ENCODE measurements around the gene IPO7.
"Not testable (repeated sequence)": the region's sequence is repeated elsewhere in the genome, so short reads cannot be mapped to it uniquely, and the experiment has no call there.

IPO7 gene

GRCh38 chr11:9384535-9385326, at the start of gene IPO7:
Gene IPO7 (plus strand): TSS chr11:9384652. CDS start chr11:9384764, 112 bp downstream.
- DNase-seq (ENCODE audit: low read depth in 1 of 2, low spot score in 1 of 2): peak; percentile 68 to 80

- DNase-seq (ENCODE audit: low read depth in 1 of 2, low spot score in 1 of 2): no peak
These were observed 42.7 kb upstream of the IPO7 start for GRCh38 chr11:9341638-9342178.

GRCh38 chr11:9344061-9344680, 40.3 kb upstream of the IPO7 start:
- DNase-seq (ENCODE audit: low read depth in 1 of 2, low spot score in 1 of 2): no peak

- no peak for DNase-seq (ENCODE audit: low read depth in 1 of 2, low spot score in 1 of 2)
These were observed 37.4 kb upstream of the IPO7 start for GRCh38 chr11:9347100-9347499.

- DNase-seq (ENCODE audit: low read depth in 1 of 2, low spot score in 1 of 2): not testable (repeated sequence)
These were observed 36.7 kb upstream of the IPO7 start for GRCh38 chr11:9347779-9348178.

- no peak for DNase-seq (ENCODE audit: low read depth in 1 of 2, low spot score in 1 of 2)
These were observed 33.1 kb upstream of the IPO7 start for GRCh38 chr11:9351321-9351881.

GRCh38 chr11:9357041-9357440, 27.4 kb upstream of the IPO7 start:
- no peak for DNase-seq (ENCODE audit: low read depth in 1 of 2, low spot score in 1 of 2)

GRCh38 chr11:9360862-9361622, 23.4 kb upstream of the IPO7 start:
- DNase-seq (ENCODE audit: low read depth in 1 of 2, low spot score in 1 of 2): not testable (repeated sequence)

- no peak for DNase-seq (ENCODE audit: low read depth in 1 of 2, low spot score in 1 of 2)
These were observed 22.0 kb upstream of the IPO7 start for GRCh38 chr11:9362393-9362863.

GRCh38 chr11:9363954-9364912, 20.2 kb upstream of the IPO7 start:
- peak; percentile 51 to 70 for DNase-seq (ENCODE audit: low read depth in 1 of 2, low spot score in 1 of 2)

- DNase-seq (ENCODE audit: low read depth in 1 of 2, low spot score in 1 of 2): no peak
These were observed 16.9 kb upstream of the IPO7 start for GRCh38 chr11:9367551-9367950.

- DNase-seq (ENCODE audit: low read depth in 1 of 2, low spot score in 1 of 2): no peak
These were observed 7.4 kb upstream of the IPO7 start for GRCh38 chr11:9377036-9377435.

- no peak for DNase-seq (ENCODE audit: low read depth in 1 of 2, low spot score in 1 of 2)
These were observed 5.4 kb upstream of the IPO7 start for GRCh38 chr11:9379041-9379440.

GRCh38 chr11:9380773-9381172, 3.7 kb upstream of the IPO7 start:
- no peak for DNase-seq (ENCODE audit: low read depth in 1 of 2, low spot score in 1 of 2)

- DNase-seq (ENCODE audit: low read depth in 1 of 2, low spot score in 1 of 2): no peak
These were observed 961 bp downstream of the IPO7 start for GRCh38 chr11:9385327-9385899.

GRCh38 chr11:9386086-9386485, 1.6 kb downstream of the IPO7 start:
- no peak for DNase-seq (ENCODE audit: low read depth in 1 of 2, low spot score in 1 of 2)

- DNase-seq (ENCODE audit: low read depth in 1 of 2, low spot score in 1 of 2): no peak
These were observed 2.4 kb downstream of the IPO7 start for GRCh38 chr11:9386901-9387300.

GRCh38 chr11:9396310-9396709, 11.9 kb downstream of the IPO7 start:
- no peak for DNase-seq (ENCODE audit: low read depth in 1 of 2, low spot score in 1 of 2)

GRCh38 chr11:9396752-9397151, 12.3 kb downstream of the IPO7 start:
- no peak for DNase-seq (ENCODE audit: low read depth in 1 of 2, low spot score in 1 of 2)
